GM23248 (cell line): ENCODE measurements around the gene PDHX.

ENCODE experiments used
- EZH2 ChIP-seq: fragments of 200-600 bp; sonication (generic); IDR thresholded peaks from 2 replicates; pipeline ENCODE4 v1.6.1; 2018; ENCODE audit warnings: antibody characterized with exemption, mild to moderate bottlenecking; ENCODE audit not compliant: insufficient read depth, poor library complexity, severe bottlenecking
- EZH2phosphoT487 ChIP-seq: fragments of 200-600 bp; sonication (generic); IDR thresholded peaks from 2 replicates; pipeline ENCODE4 v1.6.1; 2018; ENCODE audit warnings: antibody characterized with exemption, moderate library complexity, mild to moderate bottlenecking, low read depth; ENCODE audit not compliant: insufficient read depth

DNA sequence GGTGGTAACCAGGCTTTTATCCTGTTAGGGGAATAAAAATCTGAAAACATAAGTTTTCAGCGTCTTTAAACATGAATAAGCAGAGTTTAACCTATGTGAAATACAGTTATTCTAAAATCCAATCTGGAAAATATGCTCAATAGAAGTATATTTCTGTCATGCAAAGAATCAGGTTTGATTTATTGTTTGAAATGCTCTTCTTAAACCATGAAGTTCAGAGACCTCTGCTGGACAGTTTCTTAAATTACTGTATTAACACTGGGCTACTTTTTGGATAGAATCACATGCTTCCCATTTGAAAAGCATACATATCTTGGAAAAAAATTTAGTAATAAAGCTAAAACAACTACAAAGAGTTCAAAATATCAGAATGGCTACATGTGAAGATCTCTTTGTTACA lies 25.6 kb upstream of the PDHX start:
- TF ChIP-seq EZH2 = no peak
- no peak for TF ChIP-seq EZH2phosphoT487
